Stimulated activated CD8-positive, alpha-beta memory T cell treated with anti-CD3 and anti-CD28 coated beads, Interleukin-12 subunit alpha, Interleukin-12 subunit beta, amount 100 ng/mL, for 24 hours (primary cell): ENCODE data around the gene TEX48.

ENCODE experiments used
- DNase-seq: peaks from one replicate; pipeline ENCODE4 v3.0.0-alpha.2; 2020; ENCODE audit errors: extremely low read depth

TEX48 gene

DNA sequence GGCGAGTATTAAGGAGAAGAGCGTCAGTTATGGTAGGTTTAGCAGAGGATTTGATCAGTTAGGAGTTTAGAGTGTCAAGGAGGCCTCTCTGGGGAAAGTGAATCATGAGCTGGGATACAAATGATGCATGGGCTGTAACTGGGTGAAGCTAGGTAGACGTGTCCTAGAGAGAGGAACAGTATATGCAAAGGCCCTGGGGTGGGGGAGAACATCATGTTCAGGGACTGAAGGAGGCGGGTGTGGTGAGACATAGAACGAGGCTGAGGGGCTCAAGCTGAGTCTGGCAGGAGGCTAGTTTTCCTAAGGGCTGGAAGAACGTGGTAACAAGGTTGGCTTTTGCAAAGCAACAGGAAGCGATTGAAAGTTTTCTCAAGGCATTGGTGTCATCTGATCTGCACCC, 60.4 kb downstream of the TEX48 start:
- DNase-seq = no peak

DNA sequence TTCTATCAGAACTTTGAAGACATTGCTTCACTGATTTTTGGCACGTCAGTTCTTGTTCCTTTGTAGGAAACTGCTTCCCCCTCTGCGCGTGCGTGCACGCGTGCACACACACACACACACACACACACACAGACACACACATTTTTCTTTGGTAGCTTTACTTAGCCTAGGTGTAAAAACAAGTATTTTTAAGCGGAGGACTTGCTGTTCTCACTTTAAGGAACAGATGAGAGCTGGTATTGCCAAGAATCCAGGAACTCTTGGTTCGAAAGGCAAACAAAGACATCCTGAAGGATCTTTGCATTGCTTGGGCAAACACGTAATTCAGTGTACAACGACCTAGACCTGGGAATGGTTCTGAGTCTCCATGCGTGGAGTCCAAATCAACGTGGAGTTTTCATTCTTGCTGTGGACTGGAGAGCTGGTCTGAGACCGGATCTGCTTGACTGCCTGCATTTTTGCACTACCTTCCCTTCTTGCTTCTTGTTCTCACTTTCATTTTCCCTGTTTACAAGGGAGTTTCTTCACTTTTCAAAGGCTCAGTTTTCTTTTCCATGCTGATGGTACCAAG, 62.7 kb downstream of the TEX48 start:
- DNase-seq = no peak

DNA sequence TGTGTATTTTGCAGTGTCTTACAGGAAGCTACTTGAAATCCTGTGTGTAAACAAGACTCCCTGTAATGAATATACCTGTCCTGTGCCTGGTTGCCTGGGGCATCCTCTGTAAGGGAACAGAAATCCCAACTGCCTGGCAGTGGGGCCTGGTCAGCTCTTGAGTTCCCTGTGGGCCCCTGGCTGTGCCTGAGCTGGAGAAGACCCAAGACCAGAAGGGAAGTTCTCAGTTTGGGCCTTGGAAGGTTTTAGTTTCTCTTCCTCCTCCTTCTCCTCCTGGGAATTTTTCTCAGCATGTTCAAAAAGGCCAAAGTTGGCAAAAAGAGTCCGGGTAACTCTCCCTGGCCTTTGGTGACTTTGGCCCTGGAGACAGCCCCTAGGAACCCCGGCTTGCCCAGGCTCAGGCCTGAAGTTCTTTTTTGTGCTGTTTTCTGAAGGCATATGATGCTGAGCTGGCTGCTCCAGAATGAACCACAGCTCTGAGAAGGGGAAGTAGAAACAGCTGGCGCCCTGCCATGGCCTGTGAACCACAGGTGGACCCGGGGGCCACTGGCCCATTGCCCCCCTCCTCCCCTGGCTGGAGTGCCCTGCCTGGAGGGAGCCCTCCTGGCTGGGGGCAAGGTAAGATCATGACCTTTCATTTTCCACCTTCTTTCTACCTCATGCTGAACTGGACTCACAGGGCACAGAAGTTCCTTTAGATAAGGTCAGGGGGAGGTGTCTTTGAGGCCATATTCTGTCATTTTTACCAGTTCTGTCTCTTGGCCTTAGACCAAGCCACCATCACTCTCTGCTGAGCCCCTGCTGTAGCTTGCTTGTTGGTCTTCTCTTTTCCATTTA, 65.1 kb downstream of the TEX48 start:
- no peak for DNase-seq
